Tibial nerve (tissue), 3 donors: ENCODE results near the gene PCOLCE2.

ENCODE experiments used
- CTCF ChIP-seq, 5 experiments: fragments of 200-600 bp in 3 of 5; fragments of 450-650 bp in 2 of 5; sonication (generic) in 3 of 5; IDR thresholded peaks; one replicate each; pipeline ENCODE4 v1.5.1; 2016 to 2019; ENCODE audit warnings: antibody characterized with exemption in 5 of 5, mild to moderate bottlenecking in 3 of 5, moderate library complexity in 2 of 5
- POLR2A ChIP-seq, 2 donors: fragments of 450-650 bp; IDR thresholded peaks; one replicate each; pipeline ENCODE4 v1.6.1; 2017; ENCODE audit warnings: antibody characterized with exemption in 2 of 2, mild to moderate bottlenecking in 2 of 2, moderate library complexity in 2 of 2

DNA sequence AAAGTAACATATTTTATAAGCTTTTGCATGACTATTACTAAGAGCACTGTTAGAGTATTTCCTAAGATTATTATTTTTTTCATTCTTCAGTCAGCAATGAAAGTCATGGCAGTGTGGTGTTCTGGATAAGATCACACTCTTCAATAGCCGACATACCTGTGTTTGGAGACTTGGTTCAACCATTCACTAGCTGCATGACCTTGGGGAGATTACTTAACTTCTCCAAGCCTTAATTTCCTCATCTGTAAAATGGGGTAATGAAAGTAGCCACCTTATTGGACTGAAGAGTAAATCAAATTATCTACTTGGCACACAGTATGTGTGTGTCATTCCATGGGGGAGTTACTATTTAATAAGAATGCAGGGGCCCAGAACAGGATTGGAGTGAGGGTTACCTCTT lies 24.5 kb upstream of the PCOLCE2 start:
- no peak for TF ChIP-seq CTCF (IDR thresholded peaks at IDR 0.05)
- TF ChIP-seq POLR2A (IDR thresholded peaks at IDR 0.05), result no peak
